ENCODE data around the gene APC. TPM values are rescaled to one million over a fixed set of nuclear protein-coding genes. Genes with fewer than 3 reads are reported as not detected.

Gene APC
- total RNA-seq, 1 donor from 2014 or later, result 53.9 TPM

DNA sequence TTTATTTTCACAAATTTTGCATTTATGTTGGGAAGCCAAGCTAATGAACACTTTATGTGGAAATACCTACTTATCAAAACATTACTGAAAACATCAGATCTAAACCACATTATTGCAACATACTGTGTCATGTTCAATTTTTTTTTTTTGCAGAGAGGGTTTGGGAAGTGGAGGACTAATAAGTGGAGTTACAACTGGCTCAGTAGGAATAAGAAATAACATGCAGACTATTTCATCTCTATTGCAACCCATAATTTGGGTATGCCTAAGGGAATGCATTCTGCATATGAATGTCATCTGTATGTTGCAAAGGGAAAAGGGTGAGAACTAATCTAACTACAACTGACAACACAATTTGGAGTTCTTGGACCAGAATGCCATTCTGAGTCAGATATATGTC lies 41.8 kb downstream of the APC start:
- Histone ChIP-seq H3K4me2 (ENCODE audit: low read length) (no peak overlapping the region), H3K4me1 (ENCODE audit: insufficient read depth, low read length) (no peaks in the 10 kb centered on the region), H3K27me3 (ENCODE audit: insufficient read depth, low read length) (no peaks in the 10 kb centered on the region), H3K27ac (ENCODE audit: low read depth, low read length) (no peak overlapping the region), H2AFZ (ENCODE audit: low read depth, low read length) (no peak overlapping the region), H3K9ac (ENCODE audit: low read length) (no peak overlapping the region), H3K79me2 (ENCODE audit: insufficient read depth, low read length) (no peaks in the 10 kb centered on the region), H4K20me1 (ENCODE audit: insufficient read depth, low read length) (no peaks in the 10 kb centered on the region), H3K9me3 (ENCODE audit: insufficient read depth, low read depth, low read length) (no peaks in the 10 kb centered on the region), H3K4me3 (ENCODE audit: insufficient read depth, low read depth, low read length) (no peak overlapping the region), H3K36me3 (ENCODE audit: insufficient read depth, low read length) (no peaks in the 10 kb centered on the region)
- Mint-ChIP-seq H3K27me3 (ENCODE audit: low read depth, unreplicated experiment) (no peaks in the 10 kb centered on the region), H3K27ac (ENCODE audit: unreplicated experiment) (no peak overlapping the region), H3K9me3 (ENCODE audit: unreplicated experiment) (no peaks in the 10 kb centered on the region), H3K4me1 (ENCODE audit: low read depth, unreplicated experiment) (no peaks in the 10 kb centered on the region), H3K36me3 (ENCODE audit: low read depth, unreplicated experiment) (peaks cover 10% of the 10 kb centered on the region), H3K4me3 (ENCODE audit: unreplicated experiment) (no peak overlapping the region)
- TF ChIP-seq EZH2 (IDR thresholded peaks at IDR 0.05; ENCODE audit: insufficient read depth, low read length), result no peak
- TF ChIP-seq, protein P1, sequence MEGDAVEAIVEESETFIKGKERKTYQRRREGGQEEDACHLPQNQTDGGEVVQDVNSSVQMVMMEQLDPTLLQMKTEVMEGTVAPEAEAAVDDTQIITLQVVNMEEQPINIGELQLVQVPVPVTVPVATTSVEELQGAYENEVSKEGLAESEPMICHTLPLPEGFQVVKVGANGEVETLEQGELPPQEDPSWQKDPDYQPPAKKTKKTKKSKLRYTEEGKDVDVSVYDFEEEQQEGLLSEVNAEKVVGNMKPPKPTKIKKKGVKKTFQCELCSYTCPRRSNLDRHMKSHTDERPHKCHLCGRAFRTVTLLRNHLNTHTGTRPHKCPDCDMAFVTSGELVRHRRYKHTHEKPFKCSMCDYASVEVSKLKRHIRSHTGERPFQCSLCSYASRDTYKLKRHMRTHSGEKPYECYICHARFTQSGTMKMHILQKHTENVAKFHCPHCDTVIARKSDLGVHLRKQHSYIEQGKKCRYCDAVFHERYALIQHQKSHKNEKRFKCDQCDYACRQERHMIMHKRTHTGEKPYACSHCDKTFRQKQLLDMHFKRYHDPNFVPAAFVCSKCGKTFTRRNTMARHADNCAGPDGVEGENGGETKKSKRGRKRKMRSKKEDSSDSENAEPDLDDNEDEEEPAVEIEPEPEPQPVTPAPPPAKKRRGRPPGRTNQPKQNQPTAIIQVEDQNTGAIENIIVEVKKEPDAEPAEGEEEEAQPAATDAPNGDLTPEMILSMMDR (IDR thresholded peaks at IDR 0.05; ENCODE audit: insufficient read depth, low read depth, low read length), result no peak
- FAIRE-seq (no peak), DNase-seq (ENCODE audit: low read depth) (peak; percentile 57)

DNA sequence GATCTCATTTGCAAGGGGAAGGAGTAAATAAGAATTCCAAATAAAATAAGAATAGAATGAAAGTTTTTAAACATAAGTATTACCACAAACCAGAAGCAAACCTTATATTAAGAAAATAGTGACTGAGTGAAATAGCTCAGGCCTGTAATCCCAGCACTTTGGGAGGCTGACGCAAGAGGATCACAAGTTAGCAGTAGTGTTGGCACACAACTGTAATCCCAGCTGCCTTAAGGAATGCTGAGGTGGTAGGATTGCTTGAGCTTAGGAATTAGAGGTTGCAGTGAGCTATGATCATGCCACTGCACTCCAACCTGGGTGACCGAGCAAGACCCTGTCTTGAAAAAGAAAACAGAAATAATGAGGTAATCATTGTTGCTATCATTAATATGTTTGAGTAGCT lies 47.0 kb downstream of the APC start:
- no peaks in the 10 kb centered on the region for H3K4me1 ChIP-seq (ENCODE audit: insufficient read depth, low read length)
- no peak overlapping the region for H3K9ac ChIP-seq (ENCODE audit: low read length)
- no peak overlapping the region for H3K27ac Mint-ChIP-seq (ENCODE audit: unreplicated experiment)
- no peaks in the 10 kb centered on the region for H4K20me1 ChIP-seq (ENCODE audit: insufficient read depth, low read length)
- H3K4me1 Mint-ChIP-seq (ENCODE audit: low read depth, unreplicated experiment), result no peaks in the 10 kb centered on the region
- no peak overlapping the region for H3K4me3 Mint-ChIP-seq (ENCODE audit: unreplicated experiment)
- H3K27ac ChIP-seq (ENCODE audit: low read depth, low read length), result no peak overlapping the region
- no peak for FAIRE-seq
- H3K4me3 ChIP-seq (ENCODE audit: insufficient read depth, low read depth, low read length), result no peak overlapping the region
- no peak overlapping the region for H3K4me2 ChIP-seq (ENCODE audit: low read length)
- H3K9me3 ChIP-seq (ENCODE audit: insufficient read depth, low read depth, low read length), result no peaks in the 10 kb centered on the region
- no peaks in the 10 kb centered on the region for H3K27me3 ChIP-seq (ENCODE audit: insufficient read depth, low read length)
- no peaks in the 10 kb centered on the region for H3K27me3 Mint-ChIP-seq (ENCODE audit: low read depth, unreplicated experiment)
- H2AFZ ChIP-seq (ENCODE audit: low read depth, low read length), result no peak overlapping the region
- H3K36me3 Mint-ChIP-seq (ENCODE audit: low read depth, unreplicated experiment), result peaks cover 5% of the 10 kb centered on the region
- no peaks in the 10 kb centered on the region for H3K9me3 Mint-ChIP-seq (ENCODE audit: unreplicated experiment)
- H3K79me2 ChIP-seq (ENCODE audit: insufficient read depth, low read length), result no peaks in the 10 kb centered on the region
- no peaks in the 10 kb centered on the region for H3K36me3 ChIP-seq (ENCODE audit: insufficient read depth, low read length)
- no peak for DNase-seq (ENCODE audit: low read depth)
- no peak for TF ChIP-seq EZH2 (IDR thresholded peaks at IDR 0.05; ENCODE audit: insufficient read depth, low read length)
- TF ChIP-seq, protein P1 (IDR thresholded peaks at IDR 0.05; ENCODE audit: insufficient read depth, low read depth, low read length), result no peak

DNA sequence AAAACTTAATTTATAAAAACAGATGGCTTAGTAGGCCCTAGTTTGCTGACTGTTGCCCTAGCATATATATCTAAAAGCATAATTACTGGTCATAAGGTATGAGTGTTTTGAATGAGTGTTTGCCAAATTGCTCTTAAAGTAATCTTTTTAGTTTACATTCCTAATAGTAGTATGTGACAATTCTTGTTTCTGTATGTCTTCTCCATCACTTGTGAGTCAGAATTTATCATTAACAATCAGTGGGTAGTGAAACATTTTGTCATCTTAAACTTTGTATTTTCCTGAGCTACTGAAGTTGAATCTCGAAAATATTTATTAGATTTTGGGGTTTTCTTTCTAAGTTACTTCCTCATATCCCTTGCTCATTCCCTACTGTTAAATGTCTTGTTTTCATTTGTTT lies 49.6 kb downstream of the APC start:
- no peak for FAIRE-seq
- Histone ChIP-seq H2AFZ (ENCODE audit: low read depth, low read length) (no peak overlapping the region), H3K27ac (ENCODE audit: low read depth, low read length) (no peak overlapping the region), H4K20me1 (ENCODE audit: insufficient read depth, low read length) (no peaks in the 10 kb centered on the region), H3K4me3 (ENCODE audit: insufficient read depth, low read depth, low read length) (no peak overlapping the region), H3K9me3 (ENCODE audit: insufficient read depth, low read depth, low read length) (no peaks in the 10 kb centered on the region), H3K9ac (ENCODE audit: low read length) (no peak overlapping the region), H3K4me1 (ENCODE audit: insufficient read depth, low read length) (no peaks in the 10 kb centered on the region), H3K36me3 (ENCODE audit: insufficient read depth, low read length) (no peaks in the 10 kb centered on the region), H3K4me2 (ENCODE audit: low read length) (no peak overlapping the region), H3K27me3 (ENCODE audit: insufficient read depth, low read length) (no peaks in the 10 kb centered on the region), H3K79me2 (ENCODE audit: insufficient read depth, low read length) (no peaks in the 10 kb centered on the region)
- Mint-ChIP-seq H3K36me3 (ENCODE audit: low read depth, unreplicated experiment) (no peaks in the 10 kb centered on the region), H3K27me3 (ENCODE audit: low read depth, unreplicated experiment) (no peaks in the 10 kb centered on the region), H3K4me3 (ENCODE audit: unreplicated experiment) (no peak overlapping the region), H3K9me3 (ENCODE audit: unreplicated experiment) (no peaks in the 10 kb centered on the region), H3K4me1 (ENCODE audit: low read depth, unreplicated experiment) (no peaks in the 10 kb centered on the region), H3K27ac (ENCODE audit: unreplicated experiment) (no peak overlapping the region)
- TF ChIP-seq EZH2 (IDR thresholded peaks at IDR 0.05; ENCODE audit: insufficient read depth, low read length), result no peak
- TF ChIP-seq, protein P1 (IDR thresholded peaks at IDR 0.05; ENCODE audit: insufficient read depth, low read depth, low read length), result no peak
- DNase-seq (ENCODE audit: low read depth), result peak; percentile 37

Measured in astrocyte (in vitro differentiated cells and primary cell).